Measurements from ENCODE around the gene C6orf120.

- no peak for TF ChIP-seq CTCF (IDR thresholded peaks at IDR 0.05)
- TF ChIP-seq EZH2 (IDR thresholded peaks at IDR 0.05; ENCODE audit: borderline replicate concordance, insufficient read depth, low read depth, low read length, poor library complexity, severe bottlenecking), result no peak
Measured at GRCh38 chr6:169701954-169702839, at the start of gene C6orf120, which contains the start of gene WDR27.

All from B cell (primary cell).